Stimulated activated CD4-positive, alpha-beta T cell treated with anti-CD3 and anti-CD28 coated beads, Interleukin-12 subunit alpha, Interleukin-12 subunit beta, amount 100 ng/mL, for 48 hours (primary cell): ENCODE results near the gene SUCLG2.

Experiments used
- DNase-seq, 3 donors: peaks; one replicate each; pipeline ENCODE4 v3.0.0-alpha.2; 2020; ENCODE audit warnings: low read depth in 2 of 3, low spot score in 1 of 3

Gene SUCLG2

GRCh38 chr3:67460841-67461510 is 193.4 kb downstream of the SUCLG2 start:
- DNase-seq = no peak

GRCh38 chr3:67459796-67460195 is 194.6 kb downstream of the SUCLG2 start:
- DNase-seq = no peak

GRCh38 chr3:67458896-67459530 is 195.4 kb downstream of the SUCLG2 start:
- DNase-seq = no peak

GRCh38 chr3:67458408-67458807 is 196.0 kb downstream of the SUCLG2 start:
- no peak for DNase-seq

GRCh38 chr3:67453628-67454027 is 200.8 kb downstream of the SUCLG2 start:
- no peak for DNase-seq

- DNase-seq = no peak
Observed at GRCh38 chr3:67450153-67450552, 204.3 kb downstream of the SUCLG2 start.

- DNase-seq = no peak
Observed at GRCh38 chr3:67447393-67447792, 207.0 kb downstream of the SUCLG2 start.

GRCh38 chr3:67437789-67438188 is 216.6 kb downstream of the SUCLG2 start:
- no peak for DNase-seq

GRCh38 chr3:67437090-67437489 is 217.3 kb downstream of the SUCLG2 start:
- DNase-seq = no peak

- no peak for DNase-seq
Observed at GRCh38 chr3:67433109-67433508, 221.3 kb downstream of the SUCLG2 start.

- DNase-seq = no peak
Observed at GRCh38 chr3:67431887-67432286, 222.5 kb downstream of the SUCLG2 start.

GRCh38 chr3:67423722-67424121 is 230.7 kb downstream of the SUCLG2 start:
- DNase-seq = no peak

GRCh38 chr3:67421912-67422311 is 232.5 kb downstream of the SUCLG2 start:
- no peak for DNase-seq

GRCh38 chr3:67419779-67420178 is 234.6 kb downstream of the SUCLG2 start:
- DNase-seq = no peak

GRCh38 chr3:67419218-67419529 is 235.2 kb downstream of the SUCLG2 start:
- DNase-seq = no peak

GRCh38 chr3:67418426-67419217 is 235.8 kb downstream of the SUCLG2 start:
- DNase-seq = no peak

- no peak for DNase-seq
Observed at GRCh38 chr3:67416703-67417102, 237.7 kb downstream of the SUCLG2 start.

- DNase-seq = no peak
Observed at GRCh38 chr3:67415511-67415910, 238.9 kb downstream of the SUCLG2 start.

- no peak for DNase-seq
Observed at GRCh38 chr3:67414740-67415139, 239.7 kb downstream of the SUCLG2 start.

GRCh38 chr3:67405193-67405592 is 249.2 kb downstream of the SUCLG2 start:
- no peak for DNase-seq

- no peak for DNase-seq
Observed at GRCh38 chr3:67402873-67403272, 251.5 kb downstream of the SUCLG2 start.

- DNase-seq = no peak
Observed at GRCh38 chr3:67401921-67402320, 252.5 kb downstream of the SUCLG2 start.
